Stimulated activated CD8-positive, alpha-beta memory T cell treated with anti-CD3 and anti-CD28 coated beads, Interleukin-7, amount 100 ng/mL, for 4 hours (primary cell): Measurements from ENCODE around the gene CYBA.

ENCODE experiments used
- DNase-seq, 2 donors: peaks; one replicate each; pipeline ENCODE4 v3.0.0-alpha.2; 2020; ENCODE audit warnings: low read depth in 2 of 2

The CYBA gene

DNA sequence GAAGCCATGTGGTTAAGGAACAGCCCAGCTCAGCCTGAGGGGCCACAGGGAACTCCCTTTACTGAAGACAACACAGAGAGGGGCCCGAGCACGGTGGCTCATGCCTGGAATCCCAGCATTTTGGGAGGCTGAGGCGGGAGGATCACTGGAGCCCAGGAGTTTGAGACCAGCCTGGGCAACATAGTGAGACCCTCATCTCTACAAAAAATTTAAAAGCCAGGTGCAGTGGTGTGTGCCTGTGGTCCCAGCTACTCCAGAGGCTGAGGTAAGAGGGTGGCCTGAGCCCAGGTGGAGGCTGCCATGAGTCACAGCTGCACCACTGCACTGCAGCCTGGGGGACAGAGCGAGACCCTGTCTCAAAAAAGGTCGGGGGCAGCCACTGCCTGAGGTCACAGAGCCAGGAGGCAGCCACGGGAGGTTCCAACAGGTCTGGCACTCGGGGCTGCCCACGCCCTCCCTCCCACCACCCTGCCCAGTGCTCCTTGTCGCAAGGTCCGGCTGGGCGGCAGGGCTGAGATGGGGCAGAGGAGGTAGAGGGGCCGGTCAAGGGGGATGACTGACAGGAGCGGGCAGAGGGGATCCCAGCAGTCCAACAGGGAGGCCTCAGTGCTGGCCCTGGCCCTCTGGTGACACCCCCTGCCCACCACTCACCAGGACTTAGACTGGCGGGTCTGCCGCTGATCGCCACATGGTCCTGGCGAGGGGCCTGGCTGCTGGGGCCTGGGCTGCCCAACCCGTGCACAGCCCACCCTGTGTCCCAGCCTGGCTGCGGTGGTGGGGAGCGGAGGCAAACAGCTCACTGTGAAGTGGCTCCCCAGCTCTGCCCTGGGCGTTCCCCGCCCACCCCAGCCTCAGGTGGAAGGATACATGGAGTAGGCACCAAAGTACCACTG, 3.4 kb downstream of the CYBA start:
- no peak for DNase-seq

DNA sequence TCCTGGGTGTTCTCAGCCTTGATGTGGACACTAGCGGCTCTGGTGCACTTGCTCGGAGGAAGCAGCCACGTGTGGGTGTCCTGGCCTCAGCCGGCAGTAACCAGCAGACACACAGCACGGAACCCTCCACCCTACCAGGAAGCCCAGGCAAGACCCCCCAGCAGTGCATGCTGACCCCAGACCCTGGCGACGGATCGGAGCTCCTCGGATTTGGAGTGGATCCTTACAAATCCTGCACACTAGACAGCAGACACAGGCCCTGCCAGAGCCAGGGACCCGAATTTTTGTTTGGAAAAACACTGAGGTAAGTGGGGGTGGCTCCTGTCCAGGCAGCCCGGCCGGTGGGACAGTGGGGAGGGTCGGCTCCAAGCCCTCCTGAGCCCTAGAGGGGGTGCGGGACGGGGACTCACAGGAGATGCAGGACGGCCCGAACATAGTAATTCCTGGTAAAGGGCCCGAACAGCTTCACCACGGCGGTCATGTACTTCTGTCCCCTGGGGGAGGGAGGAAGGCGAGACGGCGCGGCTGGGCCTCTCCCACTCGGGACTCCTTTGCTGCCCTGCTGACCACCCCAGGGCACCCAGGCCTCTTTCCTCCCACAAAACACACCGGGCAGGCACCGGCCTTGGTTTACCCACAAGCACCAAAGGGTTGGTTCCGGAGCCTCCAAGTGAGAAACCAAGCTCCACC, 4.4 kb downstream of the CYBA start:
- DNase-seq, result no peak

DNA sequence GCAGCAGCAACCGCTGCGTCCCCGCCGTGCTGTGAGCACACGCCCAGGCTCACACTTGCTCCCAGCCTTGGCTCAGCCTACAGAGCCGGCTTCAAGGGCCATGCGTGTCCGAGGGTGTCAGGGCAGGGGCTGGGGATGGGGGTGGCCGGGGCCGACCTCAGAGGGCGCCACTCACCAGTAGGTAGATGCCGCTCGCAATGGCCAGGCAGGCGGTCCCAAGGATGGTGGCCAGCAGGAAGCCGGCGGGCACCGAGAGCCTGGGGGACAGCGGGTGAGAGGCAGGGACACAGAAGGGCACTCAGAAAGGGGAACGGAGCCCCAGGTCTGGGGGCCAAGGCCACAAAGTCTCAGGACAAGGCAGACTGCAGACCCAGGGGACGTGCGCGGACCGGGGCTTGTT, 4.9 kb downstream of the CYBA start:
- DNase-seq, result no peak

DNA sequence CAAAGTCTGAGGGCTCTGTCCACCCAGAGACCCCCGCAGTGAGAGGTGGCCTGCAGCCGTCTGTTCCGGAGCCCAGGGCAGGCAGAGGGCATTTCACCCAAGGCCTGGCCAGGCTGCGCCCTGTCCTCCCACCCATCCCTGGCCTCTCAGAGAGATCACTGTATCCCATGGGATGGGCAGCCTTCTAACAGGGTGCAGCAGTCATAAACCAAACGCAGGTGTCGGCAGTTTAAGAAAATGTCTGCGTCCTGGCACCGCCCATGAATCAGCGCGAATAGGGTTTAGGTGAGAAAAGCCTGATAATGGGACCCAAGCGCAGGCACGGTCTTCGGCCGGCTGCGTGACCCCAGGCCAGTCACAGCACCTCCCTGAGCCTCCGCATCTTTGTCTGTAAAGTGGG, 5.4 kb downstream of the CYBA start:
- DNase-seq, result no peak

DNA sequence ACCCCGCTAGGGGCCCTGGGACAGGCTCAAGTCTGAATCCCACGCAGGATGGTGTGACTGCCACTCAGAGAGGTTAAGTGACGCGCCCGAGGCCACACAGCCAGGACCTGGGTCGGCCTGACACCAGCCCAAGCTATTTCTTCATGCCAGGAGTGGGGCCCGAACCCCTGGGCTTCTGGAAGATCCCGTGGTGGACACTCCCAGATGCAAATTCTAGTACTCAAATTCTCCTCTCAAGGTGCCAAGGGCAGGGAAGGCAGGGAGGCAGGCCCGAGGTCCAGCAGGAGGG, 7.3 kb downstream of the CYBA start:
- no peak for DNase-seq

DNA sequence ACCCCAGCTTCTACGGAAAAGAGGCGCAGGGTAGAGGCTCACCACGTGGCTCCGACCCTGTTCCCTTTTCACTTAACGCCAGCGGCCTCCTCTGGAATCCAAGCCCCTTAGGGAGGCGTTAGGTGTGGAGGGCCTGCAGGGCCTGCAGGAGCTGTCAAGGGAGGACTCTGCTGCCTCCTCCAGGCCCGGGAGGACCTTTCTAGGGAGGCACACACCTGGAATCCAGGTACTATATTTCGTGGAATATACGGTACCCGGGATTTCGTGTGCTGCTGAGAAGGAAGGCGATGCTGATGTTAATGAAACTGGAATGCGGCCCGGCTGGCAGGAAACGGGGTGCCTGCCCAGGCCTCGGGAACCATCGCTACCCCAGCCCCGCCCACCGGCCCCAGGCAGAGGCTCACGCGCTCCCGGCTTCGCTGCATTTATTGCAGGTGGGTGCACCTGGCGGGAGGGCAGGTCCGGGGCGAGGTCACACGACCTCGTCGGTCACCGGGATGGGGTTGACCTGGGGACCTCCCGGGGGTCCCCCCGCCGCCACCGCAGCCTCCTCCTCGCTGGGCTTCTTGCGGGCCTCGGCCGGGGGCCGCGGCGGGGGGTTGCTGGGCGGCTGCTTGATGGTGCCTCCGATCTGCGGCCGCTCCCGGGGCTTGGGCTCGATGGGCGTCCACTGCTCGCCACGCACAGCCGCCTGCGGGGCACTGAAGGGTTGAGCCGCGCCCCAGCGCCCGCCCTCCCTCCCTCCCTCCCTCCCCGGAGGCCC, 7.8 kb downstream of the CYBA start:
- DNase-seq, result no peak

DNA sequence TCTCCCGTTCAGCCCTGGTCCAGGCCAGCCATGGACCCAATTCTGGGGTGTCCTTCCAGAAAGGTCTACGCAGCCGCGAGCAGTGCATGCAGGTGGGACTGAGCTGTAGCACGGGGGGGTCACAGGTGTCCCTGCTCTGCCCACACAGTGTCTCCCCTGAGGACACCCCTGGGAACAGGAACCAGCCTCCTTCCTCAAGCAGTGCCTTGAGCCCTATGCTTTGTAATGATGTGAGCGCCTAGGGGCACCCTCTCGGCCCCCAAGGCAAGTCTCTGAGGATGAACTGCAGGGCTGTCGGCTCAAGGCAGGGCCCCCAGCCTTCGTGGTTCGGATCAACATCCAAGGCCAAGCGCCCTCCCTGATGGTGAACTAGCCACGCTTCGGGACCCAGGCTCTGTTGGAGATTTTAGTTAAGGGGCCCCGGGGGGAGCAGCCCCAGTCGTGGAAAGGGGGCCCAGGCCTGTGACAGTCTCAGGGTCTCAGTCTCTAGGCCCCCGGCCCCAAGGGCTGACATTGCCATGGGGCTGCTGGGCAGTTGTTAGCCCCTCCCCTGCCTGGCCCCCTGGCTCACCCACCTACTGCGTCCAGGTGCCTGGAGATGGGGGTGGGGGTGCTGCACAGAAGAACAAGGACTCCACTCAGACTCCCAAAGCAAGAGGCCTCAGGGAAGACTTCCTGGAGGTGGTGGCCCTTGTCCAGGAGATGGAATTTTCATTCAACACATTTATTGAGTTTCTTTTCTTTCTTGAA, 10.2 kb downstream of the CYBA start:
- DNase-seq, result no peak

DNA sequence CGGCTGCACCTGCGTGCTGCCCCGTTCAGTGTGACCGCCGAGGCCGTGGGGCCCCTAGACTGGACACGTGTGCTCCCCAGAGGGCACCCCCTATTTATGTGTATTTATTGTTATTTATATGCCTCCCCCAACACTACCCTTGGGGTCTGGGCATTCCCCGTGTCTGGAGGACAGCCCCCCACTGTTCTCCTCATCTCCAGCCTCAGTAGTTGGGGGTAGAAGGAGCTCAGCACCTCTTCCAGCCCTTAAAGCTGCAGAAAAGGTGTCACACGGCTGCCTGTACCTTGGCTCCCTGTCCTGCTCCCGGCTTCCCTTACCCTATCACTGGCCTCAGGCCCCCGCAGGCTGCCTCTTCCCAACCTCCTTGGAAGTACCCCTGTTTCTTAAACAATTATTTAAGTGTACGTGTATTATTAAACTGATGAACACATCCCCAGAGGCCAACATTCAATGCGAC, 10.8 kb downstream of the CYBA start:
- no peak for DNase-seq

DNA sequence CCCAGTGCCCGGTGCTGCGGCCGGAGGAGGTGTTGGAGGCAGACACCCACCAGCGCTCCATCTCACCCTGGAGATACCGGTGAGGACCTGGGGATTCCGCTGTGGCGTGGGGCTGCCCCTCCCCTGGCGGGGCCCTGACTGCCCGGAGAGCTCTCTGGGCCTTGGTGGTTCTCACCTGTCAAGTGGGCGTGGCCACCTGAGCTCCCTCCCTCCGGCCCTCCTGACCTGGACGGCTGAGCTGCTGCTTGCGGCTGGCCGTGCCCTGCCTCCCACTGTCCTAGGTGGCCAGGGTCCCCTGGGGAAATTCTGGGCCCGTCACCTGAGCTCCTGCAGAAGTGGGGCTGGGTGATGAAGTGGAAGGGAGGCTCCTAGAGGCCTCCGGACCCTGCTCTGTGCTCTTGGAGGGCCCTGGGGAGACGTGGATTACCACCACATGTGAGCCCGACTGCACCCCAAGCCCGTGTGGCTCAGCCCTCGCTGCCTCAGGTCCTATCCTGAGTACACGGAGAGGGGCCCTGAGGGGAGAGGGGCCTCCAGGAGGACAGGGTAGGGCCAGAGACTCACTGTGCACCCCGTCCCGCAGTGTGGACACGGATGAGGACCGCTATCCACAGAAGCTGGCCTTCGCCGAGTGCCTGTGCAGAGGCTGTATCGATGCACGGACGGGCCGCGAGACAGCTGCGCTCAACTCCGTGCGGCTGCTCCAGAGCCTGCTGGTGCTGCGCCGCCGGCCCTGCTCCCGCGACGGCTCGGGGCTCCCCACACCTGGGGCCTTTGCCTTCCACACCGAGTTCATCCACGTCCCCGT, 11.4 kb downstream of the CYBA start:
- DNase-seq, result no peak

DNA sequence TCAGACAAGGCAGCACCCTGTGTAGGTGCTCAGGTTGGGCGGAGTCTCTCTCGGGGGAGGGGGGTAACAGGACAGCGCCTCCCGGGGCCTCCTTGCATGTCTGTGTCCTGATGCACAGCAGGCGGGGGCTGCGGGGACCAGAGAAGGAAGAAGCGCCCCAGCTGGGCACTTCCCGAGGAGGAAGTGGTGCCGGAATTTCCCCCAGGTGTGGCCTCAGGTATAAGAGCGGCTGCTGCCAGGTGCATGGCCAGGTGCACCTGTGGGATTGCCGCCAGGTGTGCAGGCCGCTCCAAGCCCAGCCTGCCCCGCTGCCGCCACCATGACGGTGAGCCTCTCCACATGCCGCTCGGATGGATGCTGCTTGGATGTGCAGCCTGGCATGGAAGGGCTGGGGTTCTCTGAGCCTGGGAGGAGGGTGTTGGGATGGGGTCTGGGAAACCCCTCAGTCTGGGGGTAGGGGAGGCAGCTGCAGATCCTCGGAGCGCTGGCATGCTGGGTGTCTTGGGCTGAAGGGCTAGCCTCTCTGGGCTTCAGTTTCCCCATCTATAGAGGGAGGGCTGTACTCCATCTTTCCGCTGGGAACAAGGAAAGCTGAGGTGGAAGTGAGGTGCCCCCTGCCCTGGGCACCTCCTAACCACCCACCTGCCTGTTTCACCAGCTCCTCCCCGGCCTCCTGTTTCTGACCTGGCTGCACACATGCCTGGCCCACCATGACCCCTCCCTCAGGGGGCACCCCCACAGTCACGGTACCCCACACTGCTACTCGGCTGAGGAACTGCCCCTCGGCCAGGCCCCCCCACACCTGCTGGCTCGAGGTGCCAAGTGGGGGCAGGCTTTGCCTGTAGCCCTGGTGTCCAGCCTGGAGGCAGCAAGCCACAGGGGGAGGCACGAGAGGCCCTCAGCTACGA, 12.3 kb downstream of the CYBA start, which contains the start of gene IL17C:
Gene IL17C (plus strand): TSS at position 250 of the 908 bp plus-strand sequence. CDS start 70 bp downstream, at position 320.
- DNase-seq, result no peak

DNA sequence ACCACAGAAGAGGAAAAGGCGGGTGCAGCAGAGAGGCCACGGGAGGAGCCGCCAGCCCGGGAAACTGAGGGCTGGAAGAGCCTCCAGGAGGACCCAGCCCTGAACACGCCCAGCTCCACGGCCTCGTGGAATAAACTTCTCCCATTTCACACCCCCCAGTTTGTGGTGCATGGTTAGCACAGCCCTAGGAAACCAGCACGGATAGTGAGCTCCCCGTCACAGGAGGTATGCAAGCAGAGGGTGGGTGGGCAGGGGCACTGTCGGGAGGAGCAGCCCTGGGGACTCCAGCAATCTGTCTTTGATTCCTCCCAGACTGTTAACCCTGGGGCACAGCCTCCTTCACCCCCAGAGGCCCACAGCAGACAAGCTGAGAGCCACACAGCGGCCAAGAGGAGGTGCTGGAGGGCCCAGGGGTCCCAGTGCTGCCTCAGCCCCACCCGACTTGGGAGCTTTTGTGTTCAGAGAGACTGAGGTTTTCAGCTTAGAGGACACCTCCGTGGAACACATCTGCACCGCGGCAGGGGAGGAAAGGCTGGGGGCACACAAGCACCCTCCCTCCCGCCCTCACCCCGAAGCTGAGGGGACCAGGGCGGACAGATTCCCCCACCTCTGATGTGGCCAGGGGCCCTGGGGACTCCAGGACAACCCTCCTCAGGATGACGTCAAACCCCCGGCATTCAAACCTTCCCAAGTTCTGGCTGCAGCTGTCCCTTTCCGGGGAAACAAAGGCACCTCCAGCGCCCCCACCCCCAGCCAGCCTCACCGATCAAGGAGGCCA, 14.2 kb downstream of the CYBA start:
- DNase-seq, result no peak

DNA sequence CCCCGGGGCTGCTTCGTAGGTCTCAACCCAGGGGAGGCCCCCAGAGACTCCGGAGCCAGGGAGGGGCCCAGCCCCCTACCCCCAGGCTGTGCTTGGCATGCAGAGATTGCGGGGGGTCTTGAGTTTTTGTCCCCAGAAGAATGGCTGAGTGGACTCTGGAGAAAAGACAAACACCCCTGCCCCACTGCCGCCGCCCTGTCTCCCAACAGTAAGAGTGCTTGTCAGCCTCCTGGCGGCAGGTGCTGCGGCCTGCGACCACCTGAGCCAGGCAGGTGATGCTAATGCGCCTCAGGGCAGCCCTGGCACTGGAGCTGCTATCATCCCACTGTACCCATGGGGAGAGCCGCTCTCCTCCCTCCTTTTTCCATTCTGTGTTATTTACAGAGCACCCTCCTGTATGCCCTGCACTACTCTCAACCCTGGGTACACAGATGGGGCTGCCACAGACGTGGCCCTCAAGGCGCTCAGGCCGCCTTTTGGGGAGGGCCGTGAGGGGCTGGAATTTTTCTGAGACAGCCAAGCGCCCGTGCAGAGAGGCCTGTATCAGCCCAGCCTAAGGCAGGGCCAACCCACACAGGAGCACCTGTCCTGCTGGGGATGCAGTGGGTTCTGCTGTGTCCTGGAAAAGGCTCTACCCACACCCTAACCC, 15.1 kb downstream of the CYBA start:
- no peak for DNase-seq

DNA sequence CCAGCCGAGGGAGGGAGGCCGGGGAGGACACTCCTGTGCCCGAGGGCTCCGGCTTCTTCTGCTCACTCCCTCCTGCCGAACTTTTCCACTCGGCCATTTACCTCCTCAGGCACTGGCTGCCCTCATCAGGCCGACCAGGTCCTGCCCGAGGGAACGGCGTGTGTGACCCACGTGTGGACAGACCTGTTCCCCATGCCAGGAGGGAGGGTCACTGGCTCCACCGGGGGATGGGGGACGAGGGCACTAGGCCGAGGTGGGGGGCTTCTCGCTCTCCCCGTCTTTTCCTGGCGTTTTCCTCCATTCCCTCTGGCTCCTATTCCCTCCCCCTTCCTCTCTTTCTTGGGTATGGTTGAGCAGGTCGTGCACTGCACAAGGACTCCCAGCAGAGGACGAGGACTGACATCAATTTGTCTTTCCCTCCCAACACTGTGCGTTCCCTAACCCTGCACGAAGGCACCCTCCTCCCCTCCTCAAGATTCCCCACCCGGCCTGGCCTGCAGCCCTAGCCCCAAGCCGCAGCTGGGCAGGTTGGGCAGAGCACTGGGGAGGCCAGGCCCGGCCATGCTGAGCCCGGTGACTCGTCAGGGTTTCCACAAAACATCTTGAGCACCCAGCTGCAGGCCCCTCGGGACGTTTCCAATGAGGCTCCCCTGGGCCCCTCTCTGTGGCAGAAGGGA, 15.7 kb downstream of the CYBA start:
- no peak for DNase-seq

DNA sequence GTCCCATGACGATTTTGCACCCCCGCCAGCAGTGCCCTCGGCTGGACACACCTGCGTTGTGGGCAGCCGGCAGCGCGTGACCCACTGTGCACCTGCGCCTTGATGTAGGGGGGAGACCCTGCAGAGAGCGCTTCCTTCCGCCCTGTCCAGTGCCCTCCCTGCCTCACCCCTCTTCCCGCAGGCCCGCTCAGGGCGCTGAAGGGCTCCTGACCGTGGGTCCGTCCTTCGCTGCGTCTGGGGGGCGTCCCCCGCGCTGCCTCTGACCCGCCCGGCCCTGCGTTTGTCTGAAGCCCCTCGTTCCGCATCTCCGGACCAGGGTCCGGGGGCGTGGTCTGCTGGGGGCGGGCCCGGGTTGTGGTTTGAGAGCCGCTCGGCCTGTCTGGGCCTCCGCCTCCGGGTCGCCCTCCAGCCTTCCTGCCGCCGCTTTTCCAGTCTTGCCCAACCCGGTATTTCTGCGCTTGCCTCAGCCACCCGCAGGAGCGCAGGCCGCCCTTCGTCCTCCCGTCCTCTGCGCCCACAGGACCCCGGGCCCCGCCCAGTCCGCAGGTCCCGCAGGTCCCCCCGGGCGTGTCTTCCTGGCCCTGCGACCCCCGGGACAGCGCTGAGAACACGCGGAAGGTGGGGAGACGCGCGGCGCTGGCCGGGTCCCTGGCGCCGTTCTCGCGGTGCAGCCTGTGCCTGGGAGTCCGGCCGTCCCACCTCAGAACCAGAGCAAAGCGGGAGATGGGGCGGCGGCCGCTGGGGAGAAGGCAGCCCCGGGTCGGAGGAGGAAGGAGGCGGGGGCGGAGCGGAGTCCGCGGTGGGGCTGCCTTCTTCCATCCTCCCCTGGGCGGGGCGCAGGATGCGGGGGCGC, 16.5 kb downstream of the CYBA start:
- peak in 1 of 2 donors; percentile 66 for DNase-seq

DNA sequence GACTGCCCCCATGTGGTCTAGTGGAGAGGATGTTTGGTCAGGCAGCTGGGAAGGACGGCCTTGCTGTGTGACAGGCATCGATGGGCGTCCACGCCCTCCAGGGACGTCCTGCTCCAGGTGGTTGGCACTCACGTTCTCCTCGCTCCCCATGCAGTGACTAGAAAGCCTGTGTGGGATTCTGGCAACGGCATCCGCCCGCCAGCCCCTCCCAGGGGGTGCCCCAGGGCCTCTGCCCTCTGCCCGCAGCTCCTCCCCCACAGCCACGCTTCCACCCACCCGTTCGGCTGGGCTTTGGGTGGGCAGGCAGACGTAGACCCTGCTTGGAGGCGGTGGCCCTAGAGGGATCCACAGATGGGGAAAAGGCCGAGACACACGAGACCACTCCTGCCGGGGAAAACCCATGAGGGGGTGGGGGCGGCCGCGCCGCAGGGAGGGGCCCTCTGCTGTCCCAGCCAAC, 17.1 kb downstream of the CYBA start:
- peak; percentile 48 to 74 for DNase-seq

DNA sequence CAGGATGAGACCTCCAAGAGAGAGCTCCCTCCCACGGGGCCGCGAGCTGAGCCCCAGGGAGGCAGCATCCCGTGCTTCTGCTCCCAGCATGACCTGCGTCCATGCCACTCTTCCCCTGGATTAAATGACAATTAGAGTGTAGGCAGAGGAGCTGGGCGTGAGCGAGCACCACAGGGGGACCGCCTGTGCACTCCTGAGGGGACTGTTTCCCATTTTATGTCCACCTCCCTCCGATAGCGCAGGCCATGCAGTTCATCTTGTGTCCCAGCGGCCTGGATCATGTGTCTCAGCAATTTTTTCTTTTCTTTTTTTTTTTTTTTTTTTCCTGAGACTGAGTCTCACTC, 18.3 kb downstream of the CYBA start:
- DNase-seq, result no peak
